Measurements from ENCODE around the gene SLC35G6. TPM values are rescaled to one million over a fixed set of nuclear protein-coding genes. Genes with fewer than 3 reads are reported as not detected.

The SLC35G6 gene
- total RNA-seq, 1 experiment from 2014 or later, result 0.26 TPM

- Mint-ChIP-seq H3K9me3 (no peaks in the 10 kb centered on the region), H3K4me3 (peak overlapping the region; percentile 90), H3K27ac (peak overlapping the region; percentile 97), H3K4me1 (peaks cover 58% of the 10 kb centered on the region), H3K27me3 (ENCODE audit: low read depth) (no peaks in the 10 kb centered on the region), H3K36me3 (peaks cover 7% of the 10 kb centered on the region)
- DNase-seq (ENCODE audit: low spot score), result no peak
- peak; percentile 1 for ATAC-seq
- ChIA-PET CTCF (interaction anchor here (0.7 to 2.4 kb wide), 5 partner anchors 18 to 359 kb away, joined by 3 to 10 read pairs (median 5); partner anchors contain the start of gene TNK1), POLR2A (interaction anchor here (0.6 to 2.2 kb wide), 5 partner anchors 12 to 173 kb away, joined by 3 to 15 read pairs (median 10); partner anchors contain the start of gene MPDU1)
- TF ChIP-seq IRF2 (CRISPR knock-in tag; IDR thresholded peaks at IDR 0.05; ENCODE audit: borderline replicate concordance, low read depth), result no peak
- 0 out of 2 replicates have a peak, but pooled peaks have one; percentile 7 for TF ChIP-seq MAX (CRISPR knock-in tag; IDR thresholded peaks at IDR 0.05)
- TF ChIP-seq E2F1 (CRISPR knock-in tag; IDR thresholded peaks at IDR 0.05), result 0 out of 2 replicates have a peak, but pooled peaks have one; percentile 14
- TF ChIP-seq ELF4 (CRISPR knock-in tag; IDR thresholded peaks at IDR 0.05; ENCODE audit: low read depth), result no peak
- peak; percentile 76; the same call in 1 of the 2 replicates for TF ChIP-seq ETV6 (CRISPR knock-in tag; IDR thresholded peaks at IDR 0.05)
- no peak for TF ChIP-seq FOXJ3 (CRISPR knock-in tag; IDR thresholded peaks at IDR 0.05; ENCODE audit: borderline replicate concordance)
Observed at GRCh38 chr17:7484919-7485377, 3.7 kb downstream of the SLC35G6 start.

GRCh38 chr17:7486181-7486580, 4.9 kb downstream of the SLC35G6 start:
- CTCF ChIA-PET, result interaction anchor here (0.5 to 2.4 kb wide), 7 partner anchors 16 to 117 kb away, joined by 3 to 10 read pairs (median 5); partner anchors contain the start of gene TNK1

GRCh38 chr17:7490144-7490543, 8.9 kb downstream of the SLC35G6 start:
- Mint-ChIP-seq H3K4me3 (no peak overlapping the region), H3K27me3 (ENCODE audit: low read depth) (no peaks in the 10 kb centered on the region), H3K27ac (no peak overlapping the region), H3K36me3 (peaks cover 35% of the 10 kb centered on the region), H3K9me3 (no peaks in the 10 kb centered on the region), H3K4me1 (peaks cover 31% of the 10 kb centered on the region)
- DNase-seq (ENCODE audit: low spot score) (no peak), ATAC-seq (no peak)
- ChIA-PET POLR2A (interaction anchor here (1.0 kb wide), 1 partner anchor 86 kb away, joined by 6 read pairs; the partner anchor contains the start of gene TMEM256), CTCF (interaction anchor here (1.1 to 1.4 kb wide), 3 partner anchors 12 to 134 kb away, joined by 3 to 5 read pairs (median 3); no protein-coding TSS in a partner anchor)
- TF ChIP-seq ELF4 (CRISPR knock-in tag; IDR thresholded peaks at IDR 0.05; ENCODE audit: low read depth) (no peak), ARID4B (CRISPR knock-in tag; IDR thresholded peaks at IDR 0.05; ENCODE audit: borderline replicate concordance) (no peak), ZNF121 (CRISPR knock-in tag; IDR thresholded peaks at IDR 0.05) (peak; percentile 44; the same call in 1 of the 2 replicates), TP53 (CRISPR knock-in tag; IDR thresholded peaks at IDR 0.05) (no peak)

More at GRCh38 chr17:7486181-7486580, 4.9 kb downstream of the SLC35G6 start:
- ATAC-seq (no peak), DNase-seq (ENCODE audit: low spot score) (no peak)
- Mint-ChIP-seq H3K27me3 (ENCODE audit: low read depth) (no peaks in the 10 kb centered on the region), H3K36me3 (peaks cover 12% of the 10 kb centered on the region), H3K4me3 (peak overlapping the region; percentile 90), H3K27ac (peak overlapping the region; percentile 47), H3K9me3 (no peaks in the 10 kb centered on the region), H3K4me1 (peaks cover 49% of the 10 kb centered on the region)
- POLR2A ChIA-PET, result interaction anchor here (1.8 kb wide), 1 partner anchor 11 kb away, joined by 13 read pairs; no protein-coding TSS in a partner anchor
- no peak for TF ChIP-seq PREB (CRISPR knock-in tag; IDR thresholded peaks at IDR 0.05; ENCODE audit: borderline replicate concordance)
- no peak for TF ChIP-seq USF1 (CRISPR knock-in tag; IDR thresholded peaks at IDR 0.05)

Data from WTC11 (cell line).